ENCODE measurements around the gene CATSPER3.

DNA sequence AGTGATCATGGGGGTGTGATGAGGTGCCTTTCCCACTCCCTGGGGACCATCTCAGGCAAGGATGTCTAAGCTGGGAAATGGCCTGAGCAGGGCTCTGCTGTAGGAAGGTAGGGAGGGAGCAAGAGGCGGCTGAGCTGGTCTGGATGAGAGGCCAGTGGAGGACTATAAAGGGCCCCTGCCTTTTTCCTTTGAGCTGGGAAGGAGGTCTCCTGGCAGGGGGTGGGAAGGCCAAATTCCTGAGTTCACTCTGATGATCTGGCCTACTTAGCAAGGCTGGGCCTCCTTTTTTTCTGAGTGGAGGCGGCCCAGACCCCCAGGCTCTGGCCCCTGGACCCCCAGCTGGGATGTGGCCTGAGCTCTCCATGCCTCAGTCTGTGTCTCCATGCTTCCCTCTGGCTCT, 80.6 kb downstream of the CATSPER3 start:
- TF ChIP-seq, protein P1, sequence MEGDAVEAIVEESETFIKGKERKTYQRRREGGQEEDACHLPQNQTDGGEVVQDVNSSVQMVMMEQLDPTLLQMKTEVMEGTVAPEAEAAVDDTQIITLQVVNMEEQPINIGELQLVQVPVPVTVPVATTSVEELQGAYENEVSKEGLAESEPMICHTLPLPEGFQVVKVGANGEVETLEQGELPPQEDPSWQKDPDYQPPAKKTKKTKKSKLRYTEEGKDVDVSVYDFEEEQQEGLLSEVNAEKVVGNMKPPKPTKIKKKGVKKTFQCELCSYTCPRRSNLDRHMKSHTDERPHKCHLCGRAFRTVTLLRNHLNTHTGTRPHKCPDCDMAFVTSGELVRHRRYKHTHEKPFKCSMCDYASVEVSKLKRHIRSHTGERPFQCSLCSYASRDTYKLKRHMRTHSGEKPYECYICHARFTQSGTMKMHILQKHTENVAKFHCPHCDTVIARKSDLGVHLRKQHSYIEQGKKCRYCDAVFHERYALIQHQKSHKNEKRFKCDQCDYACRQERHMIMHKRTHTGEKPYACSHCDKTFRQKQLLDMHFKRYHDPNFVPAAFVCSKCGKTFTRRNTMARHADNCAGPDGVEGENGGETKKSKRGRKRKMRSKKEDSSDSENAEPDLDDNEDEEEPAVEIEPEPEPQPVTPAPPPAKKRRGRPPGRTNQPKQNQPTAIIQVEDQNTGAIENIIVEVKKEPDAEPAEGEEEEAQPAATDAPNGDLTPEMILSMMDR (IDR thresholded peaks at IDR 0.05; ENCODE audit: insufficient read depth, low read depth, low read length): no peak
- no peak for TF ChIP-seq EZH2 (IDR thresholded peaks at IDR 0.05; ENCODE audit: insufficient read depth, low read length)

All from astrocyte (in vitro differentiated cells and primary cell).